Measurements from ENCODE around the gene UBE2E2. TPM values are rescaled to one million over a fixed set of nuclear protein-coding genes. Genes with fewer than 3 reads are reported as not detected.

Gene UBE2E2
- total RNA-seq, 3 donors from 2014 or later, result 31.5 to 96.2 (median 59.7) TPM

GRCh38 chr3:23455084-23455483, 252.0 kb downstream of the UBE2E2 start:
- Histone ChIP-seq H3K27me3 (no peaks in the 10 kb centered on the region), H3K4me1 (no peaks in the 10 kb centered on the region), H3K27ac (no peak overlapping the region), H3K9me3 (no peaks in the 10 kb centered on the region), H3K36me3 (no peaks in the 10 kb centered on the region), H3K4me3 (no peak overlapping the region)
- intact Hi-C loops (cut with DNase I; ENCODE audit: low total_unique reads), result no loop called here
- TF ChIP-seq, protein P1, sequence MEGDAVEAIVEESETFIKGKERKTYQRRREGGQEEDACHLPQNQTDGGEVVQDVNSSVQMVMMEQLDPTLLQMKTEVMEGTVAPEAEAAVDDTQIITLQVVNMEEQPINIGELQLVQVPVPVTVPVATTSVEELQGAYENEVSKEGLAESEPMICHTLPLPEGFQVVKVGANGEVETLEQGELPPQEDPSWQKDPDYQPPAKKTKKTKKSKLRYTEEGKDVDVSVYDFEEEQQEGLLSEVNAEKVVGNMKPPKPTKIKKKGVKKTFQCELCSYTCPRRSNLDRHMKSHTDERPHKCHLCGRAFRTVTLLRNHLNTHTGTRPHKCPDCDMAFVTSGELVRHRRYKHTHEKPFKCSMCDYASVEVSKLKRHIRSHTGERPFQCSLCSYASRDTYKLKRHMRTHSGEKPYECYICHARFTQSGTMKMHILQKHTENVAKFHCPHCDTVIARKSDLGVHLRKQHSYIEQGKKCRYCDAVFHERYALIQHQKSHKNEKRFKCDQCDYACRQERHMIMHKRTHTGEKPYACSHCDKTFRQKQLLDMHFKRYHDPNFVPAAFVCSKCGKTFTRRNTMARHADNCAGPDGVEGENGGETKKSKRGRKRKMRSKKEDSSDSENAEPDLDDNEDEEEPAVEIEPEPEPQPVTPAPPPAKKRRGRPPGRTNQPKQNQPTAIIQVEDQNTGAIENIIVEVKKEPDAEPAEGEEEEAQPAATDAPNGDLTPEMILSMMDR (IDR thresholded peaks at IDR 0.05), result no peak
- TF ChIP-seq POLR2A (IDR thresholded peaks at IDR 0.05), result no peak
- no peak for TF ChIP-seq POLR2AphosphoS5 (IDR thresholded peaks at IDR 0.05)
- no peak for DNase-seq (ENCODE audit: low spot score in 2 of 2)

DNA sequence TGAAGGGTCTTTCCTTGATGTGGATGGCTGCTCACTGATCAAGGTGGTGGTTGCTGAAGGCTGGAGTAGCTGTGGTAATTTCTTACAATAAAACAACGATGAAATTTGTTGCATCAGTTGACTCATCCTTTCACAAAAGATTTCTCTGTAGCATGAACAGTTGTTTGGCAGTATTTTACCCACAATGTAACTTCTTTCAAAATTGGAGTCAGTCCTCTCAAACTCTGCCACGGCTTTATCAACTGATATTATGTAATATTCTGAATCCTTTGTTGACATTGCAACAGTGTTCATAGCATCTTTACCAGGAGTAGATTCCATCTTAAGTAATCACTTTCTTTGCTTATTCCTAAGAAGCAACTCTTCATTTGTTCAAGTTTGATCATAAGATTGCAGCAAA, 252.6 kb downstream of the UBE2E2 start:
- H3K36me3 ChIP-seq, result no peaks in the 10 kb centered on the region
- DNase-seq (ENCODE audit: low spot score in 2 of 2), result no peak
- no peak overlapping the region for H3K27ac ChIP-seq
- H3K27me3 ChIP-seq, result no peaks in the 10 kb centered on the region
- intact Hi-C loops (cut with DNase I; ENCODE audit: low total_unique reads), result no loop called here
- H3K4me3 ChIP-seq, result no peak overlapping the region
- no peaks in the 10 kb centered on the region for H3K9me3 ChIP-seq
- no peak for TF ChIP-seq POLR2AphosphoS5 (IDR thresholded peaks at IDR 0.05)
- TF ChIP-seq, protein P1 (IDR thresholded peaks at IDR 0.05), result no peak
- no peak for TF ChIP-seq POLR2A (IDR thresholded peaks at IDR 0.05)
- H3K4me1 ChIP-seq, result no peaks in the 10 kb centered on the region

- Histone ChIP-seq H3K4me3 (no peak overlapping the region), H3K27me3 (no peaks in the 10 kb centered on the region), H3K4me1 (no peaks in the 10 kb centered on the region), H3K36me3 (no peaks in the 10 kb centered on the region), H3K27ac (no peak overlapping the region), H3K9me3 (no peaks in the 10 kb centered on the region)
- TF ChIP-seq, protein P1 (IDR thresholded peaks at IDR 0.05), result no peak
- TF ChIP-seq POLR2A (IDR thresholded peaks at IDR 0.05) (no peak), POLR2AphosphoS5 (IDR thresholded peaks at IDR 0.05) (no peak)
- intact Hi-C loops (cut with DNase I; ENCODE audit: low total_unique reads), result no loop called here
- DNase-seq (ENCODE audit: low spot score in 2 of 2), result no peak
Measured at GRCh38 chr3:23457697-23458096, 254.6 kb downstream of the UBE2E2 start.

DNA sequence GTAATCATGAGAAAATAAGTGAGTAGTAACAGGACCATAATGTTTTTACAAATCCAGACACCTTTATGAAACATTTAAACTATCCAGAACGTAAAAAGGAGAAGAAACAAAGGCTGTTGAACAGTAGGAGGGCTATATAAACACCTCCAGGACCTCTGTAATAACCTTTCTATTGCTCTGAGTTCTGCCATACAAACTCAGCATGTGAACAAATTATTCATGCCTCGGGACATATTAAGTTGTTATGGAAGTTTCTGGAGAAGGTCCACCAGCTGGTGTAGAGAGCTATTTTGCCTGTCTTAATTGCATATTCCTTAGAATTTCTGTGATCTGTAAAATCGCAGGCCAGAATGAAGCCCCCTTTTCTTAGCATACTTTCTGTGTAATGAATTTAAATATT, 256.3 kb downstream of the UBE2E2 start:
- H3K27ac ChIP-seq, result no peak overlapping the region
- DNase-seq (ENCODE audit: low spot score in 2 of 2), result no peak
- TF ChIP-seq POLR2A (IDR thresholded peaks at IDR 0.05) (no peak), POLR2AphosphoS5 (IDR thresholded peaks at IDR 0.05) (no peak)
- TF ChIP-seq, protein P1 (IDR thresholded peaks at IDR 0.05), result no peak
- no peaks in the 10 kb centered on the region for H3K36me3 ChIP-seq
- H3K4me3 ChIP-seq, result no peak overlapping the region
- no peaks in the 10 kb centered on the region for H3K27me3 ChIP-seq
- intact Hi-C loops (cut with DNase I; ENCODE audit: low total_unique reads), result no loop called here
- no peaks in the 10 kb centered on the region for H3K9me3 ChIP-seq
- no peaks in the 10 kb centered on the region for H3K4me1 ChIP-seq

DNA sequence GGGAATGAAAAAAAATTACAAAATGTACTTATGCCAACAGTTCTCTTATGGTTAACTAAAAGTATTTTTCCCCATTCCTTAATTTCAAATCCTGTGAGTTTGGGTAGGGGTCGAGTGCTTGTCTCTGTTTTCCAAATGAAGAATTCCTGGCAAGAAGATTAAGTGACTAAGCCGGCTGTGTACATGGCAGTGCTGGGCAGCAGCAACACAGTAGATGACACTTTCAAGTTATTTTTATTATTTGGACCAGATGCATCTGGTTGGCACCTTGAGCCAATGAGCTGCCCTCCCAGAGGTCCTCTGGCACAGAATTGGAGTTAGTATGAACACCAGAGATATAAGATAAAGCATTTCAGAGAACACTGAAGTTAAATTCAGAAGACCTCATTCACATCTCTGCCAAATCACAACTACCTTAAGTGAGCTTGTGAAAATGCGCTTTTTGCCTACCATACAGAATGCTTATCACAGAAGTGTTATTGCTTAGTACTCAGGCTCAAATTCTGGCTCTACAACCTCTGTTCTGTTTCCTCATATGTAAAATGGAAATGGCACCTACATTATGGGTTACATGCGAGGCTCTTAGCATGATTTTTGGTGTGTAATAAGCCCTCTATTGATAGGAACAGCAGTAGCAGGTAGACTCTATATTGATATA, 256.9 kb downstream of the UBE2E2 start:
- H3K36me3 ChIP-seq, result no peaks in the 10 kb centered on the region
- H3K4me3 ChIP-seq, result no peak overlapping the region
- TF ChIP-seq POLR2A (IDR thresholded peaks at IDR 0.05) (no peak), POLR2AphosphoS5 (IDR thresholded peaks at IDR 0.05) (no peak)
- TF ChIP-seq, protein P1 (IDR thresholded peaks at IDR 0.05), result no peak
- H3K27me3 ChIP-seq, result no peaks in the 10 kb centered on the region
- intact Hi-C loops (cut with DNase I; ENCODE audit: low total_unique reads), result no loop called here
- H3K4me1 ChIP-seq, result no peaks in the 10 kb centered on the region
- no peak overlapping the region for H3K27ac ChIP-seq
- no peak for DNase-seq (ENCODE audit: low spot score in 2 of 2)
- H3K9me3 ChIP-seq, result no peaks in the 10 kb centered on the region
